GM19193 (cell line): ENCODE results near the gene NPAS1.

Source experiments
- POLR2A ChIP-seq: IDR thresholded peaks from 4 replicates; pipeline ENCODE4 v1.6.1; 2011; ENCODE audit not compliant: insufficient read depth, insufficient read length; ENCODE audit errors: extremely low read depth

The NPAS1 gene, protein sequence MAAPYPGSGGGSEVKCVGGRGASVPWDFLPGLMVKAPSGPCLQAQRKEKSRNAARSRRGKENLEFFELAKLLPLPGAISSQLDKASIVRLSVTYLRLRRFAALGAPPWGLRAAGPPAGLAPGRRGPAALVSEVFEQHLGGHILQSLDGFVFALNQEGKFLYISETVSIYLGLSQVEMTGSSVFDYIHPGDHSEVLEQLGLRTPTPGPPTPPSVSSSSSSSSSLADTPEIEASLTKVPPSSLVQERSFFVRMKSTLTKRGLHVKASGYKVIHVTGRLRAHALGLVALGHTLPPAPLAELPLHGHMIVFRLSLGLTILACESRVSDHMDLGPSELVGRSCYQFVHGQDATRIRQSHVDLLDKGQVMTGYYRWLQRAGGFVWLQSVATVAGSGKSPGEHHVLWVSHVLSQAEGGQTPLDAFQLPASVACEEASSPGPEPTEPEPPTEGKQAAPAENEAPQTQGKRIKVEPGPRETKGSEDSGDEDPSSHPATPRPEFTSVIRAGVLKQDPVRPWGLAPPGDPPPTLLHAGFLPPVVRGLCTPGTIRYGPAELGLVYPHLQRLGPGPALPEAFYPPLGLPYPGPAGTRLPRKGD

DNA sequence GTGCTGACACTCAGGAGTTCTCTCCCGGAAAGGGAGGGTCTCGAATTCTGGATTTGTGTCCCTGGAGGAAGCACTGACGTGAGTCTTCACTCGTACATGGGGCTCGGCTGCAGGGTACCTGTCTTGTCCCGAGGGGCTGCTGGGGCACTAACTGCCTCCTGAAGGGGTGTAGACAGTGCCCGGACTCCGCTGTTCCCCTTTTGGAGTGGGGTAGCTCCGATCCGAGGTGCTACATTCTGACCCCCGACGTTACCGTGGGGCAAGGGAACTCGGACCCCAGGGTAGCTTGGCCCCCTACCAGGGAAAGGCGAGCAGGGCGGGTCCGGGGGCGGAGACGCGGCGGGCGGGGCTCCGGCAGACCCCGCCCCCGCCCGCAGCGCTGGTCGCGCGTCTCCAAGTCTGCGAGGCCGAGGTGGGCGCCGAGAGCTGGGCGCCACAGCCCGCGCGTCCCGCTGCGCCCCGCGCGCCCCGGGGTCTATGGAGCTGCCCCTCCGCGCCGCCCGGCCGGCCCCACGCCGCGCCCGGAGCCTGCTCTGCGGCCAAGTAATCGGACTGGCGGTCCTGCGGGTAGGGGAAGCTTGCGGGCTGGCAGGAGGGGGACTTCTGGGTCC, at the start of gene NPAS1:
NPAS1 (plus strand) TSS at position 407 of the 611 bp plus-strand sequence. CDS start 1,211 bp downstream, outside the sequence.
- TF ChIP-seq POLR2A, result no peak

DNA sequence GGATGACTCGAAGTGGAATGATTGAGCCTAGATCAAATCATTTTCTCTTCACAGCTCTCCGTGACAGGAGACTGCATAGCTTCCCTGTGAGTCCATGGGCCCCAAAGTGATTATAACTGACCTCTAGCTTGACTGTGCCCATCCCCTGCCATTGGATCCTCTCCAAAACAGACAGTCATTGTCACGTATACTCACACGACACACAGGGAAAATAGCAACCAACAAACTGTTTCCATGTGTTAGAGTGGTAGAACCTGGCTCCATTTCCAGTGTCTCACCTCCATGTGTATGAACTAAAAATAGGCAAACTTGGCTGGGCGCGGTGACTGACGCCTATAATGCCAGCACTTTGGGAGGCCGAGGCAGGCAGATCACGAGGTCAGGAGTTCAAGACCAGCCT, 48.8 kb upstream of the NPAS1 start:
- no peak for TF ChIP-seq POLR2A

DNA sequence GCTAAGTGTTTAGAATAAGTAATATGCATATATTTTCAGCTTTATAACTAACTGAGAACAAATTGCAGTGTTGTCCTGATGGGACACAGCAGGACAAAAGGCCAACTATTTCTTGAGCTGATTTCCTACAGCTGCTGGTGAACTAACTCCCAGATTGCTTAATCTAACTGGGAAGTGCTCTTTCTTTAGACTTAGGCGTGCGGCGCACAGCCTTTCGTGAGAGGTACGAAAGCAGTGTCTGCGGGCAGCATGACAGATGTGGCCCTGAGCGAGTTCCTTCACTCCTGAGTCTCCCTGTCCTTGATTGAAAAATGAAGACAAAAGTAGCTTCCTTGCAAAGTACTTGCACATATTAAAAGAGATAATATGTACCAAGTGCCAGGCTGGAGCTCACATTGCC, 47.3 kb upstream of the NPAS1 start:
- no peak for TF ChIP-seq POLR2A

DNA sequence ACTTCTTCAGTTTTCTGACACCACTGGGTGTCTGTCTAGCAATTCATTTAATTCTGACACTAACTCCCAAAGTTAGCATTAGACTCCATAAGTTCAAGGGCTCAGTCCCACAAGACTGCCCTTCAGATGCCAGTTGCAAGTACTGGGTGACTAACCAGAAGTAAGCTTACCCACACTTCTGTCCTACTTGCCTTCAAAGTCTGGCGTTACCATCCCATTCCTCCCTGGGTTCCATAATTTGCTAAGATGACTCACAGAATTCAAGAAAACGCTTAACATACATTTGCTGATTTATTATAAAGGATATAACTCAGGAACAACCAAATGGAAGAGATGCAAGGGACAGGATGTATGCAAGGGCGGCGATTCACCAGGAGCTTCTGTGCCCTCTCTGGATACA, 45.5 kb upstream of the NPAS1 start:
- no peak for TF ChIP-seq POLR2A

DNA sequence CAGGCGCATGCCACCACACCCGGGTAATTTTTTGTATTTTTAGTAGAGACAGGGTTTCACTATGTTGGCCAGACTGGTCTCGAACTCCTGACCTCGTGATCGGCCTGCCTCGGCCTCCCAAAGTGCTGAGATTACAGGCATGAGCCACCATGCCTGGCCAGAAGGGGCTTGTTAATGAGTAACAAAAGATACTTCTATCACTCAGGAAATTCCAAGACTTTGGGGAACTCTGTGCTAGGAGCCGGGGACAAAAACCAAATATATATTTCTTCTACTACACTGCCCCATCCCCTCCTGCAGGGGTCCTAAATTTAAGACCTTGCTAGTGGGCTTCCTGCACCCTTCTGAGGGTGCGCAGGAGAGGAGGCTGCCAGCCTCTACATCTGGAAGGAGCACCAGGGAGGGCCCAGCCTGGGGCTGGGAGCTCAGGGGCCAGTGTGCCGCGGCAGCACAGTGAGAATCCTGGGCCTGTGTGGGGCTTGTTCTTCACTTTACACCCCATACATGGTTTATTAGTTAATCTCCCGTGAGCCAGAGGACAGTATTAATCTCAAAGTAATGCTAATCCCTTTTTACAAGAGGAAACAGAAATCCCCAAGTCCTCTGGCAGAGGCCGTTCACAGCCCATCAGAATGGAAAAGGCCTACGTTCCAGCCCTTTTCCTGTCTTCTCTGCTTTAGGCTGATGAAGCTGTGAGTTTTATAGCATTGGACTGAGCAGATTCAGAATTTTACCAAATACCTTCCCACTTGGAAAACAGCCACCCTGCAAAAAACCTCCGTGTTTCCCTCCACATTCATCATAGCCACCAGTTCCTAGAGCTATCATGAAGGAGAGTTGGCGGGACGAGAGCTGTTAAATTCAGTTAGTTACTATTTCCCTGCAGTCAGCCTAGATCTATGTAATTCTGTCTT, 44.4 kb upstream of the NPAS1 start:
- TF ChIP-seq POLR2A, result no peak

DNA sequence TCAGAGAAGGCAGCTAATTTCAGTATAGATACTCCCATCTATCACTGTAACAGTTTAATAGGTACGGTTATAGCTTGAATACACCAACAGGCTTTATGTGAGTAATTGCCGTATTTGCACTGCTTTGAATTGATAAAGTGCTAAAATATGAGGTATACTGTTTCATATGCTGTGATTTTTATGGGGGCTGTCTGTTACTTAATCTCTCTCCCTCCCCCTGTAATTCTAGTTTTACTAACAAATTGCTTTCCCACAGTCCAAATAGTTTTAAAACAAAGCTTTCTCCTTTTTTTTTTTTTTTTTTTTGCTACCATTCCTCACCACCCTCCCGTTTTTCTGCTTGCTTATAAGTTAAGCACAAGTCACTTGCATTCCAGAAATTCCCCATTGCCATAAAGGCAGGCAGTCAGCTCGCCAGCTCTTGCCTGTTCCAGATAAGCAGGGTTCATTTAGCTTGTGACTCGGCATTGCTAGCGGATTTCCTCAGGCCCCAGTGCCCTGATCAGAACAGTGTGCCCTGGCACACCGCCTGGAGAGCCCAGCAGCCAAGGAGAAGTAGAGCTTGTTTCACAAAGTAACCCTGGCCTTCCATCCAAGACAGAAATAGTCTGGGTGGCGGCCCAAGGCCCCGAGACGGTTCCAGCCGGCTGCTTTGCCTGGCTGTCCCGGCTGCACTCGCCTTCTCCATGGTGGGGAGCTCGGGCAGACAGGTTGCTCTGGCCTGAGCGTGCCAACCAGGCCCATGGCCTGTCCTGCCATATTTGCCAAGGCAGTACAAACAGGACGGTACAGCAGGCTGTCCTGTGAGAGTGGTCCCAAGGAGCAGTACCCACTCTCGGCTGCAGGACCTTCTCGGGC, 43.5 kb upstream of the NPAS1 start:
- TF ChIP-seq POLR2A, result no peak

DNA sequence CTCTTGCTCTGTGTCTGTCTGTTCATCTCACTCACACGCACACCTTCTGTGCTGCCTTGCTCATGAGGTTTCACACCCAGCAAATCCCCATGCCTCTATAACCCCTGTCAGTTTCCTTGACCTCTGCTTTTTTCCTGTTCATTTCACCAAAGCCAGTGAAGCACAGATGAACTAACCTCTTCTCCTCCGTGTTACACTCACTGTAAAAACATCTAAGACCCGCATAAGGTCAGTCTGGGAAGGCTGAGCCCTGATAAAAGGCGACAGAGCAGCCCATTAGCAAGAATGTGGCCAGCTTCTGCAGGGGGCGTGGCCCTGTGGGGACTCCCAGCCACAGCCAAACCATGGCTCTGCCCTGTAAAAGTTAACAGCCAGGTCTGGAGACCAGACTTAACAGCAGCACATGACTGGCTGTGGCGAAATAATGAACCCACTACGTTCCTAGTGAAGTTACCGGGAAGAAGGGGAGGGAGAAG, 42.8 kb upstream of the NPAS1 start:
- TF ChIP-seq POLR2A, result no peak

DNA sequence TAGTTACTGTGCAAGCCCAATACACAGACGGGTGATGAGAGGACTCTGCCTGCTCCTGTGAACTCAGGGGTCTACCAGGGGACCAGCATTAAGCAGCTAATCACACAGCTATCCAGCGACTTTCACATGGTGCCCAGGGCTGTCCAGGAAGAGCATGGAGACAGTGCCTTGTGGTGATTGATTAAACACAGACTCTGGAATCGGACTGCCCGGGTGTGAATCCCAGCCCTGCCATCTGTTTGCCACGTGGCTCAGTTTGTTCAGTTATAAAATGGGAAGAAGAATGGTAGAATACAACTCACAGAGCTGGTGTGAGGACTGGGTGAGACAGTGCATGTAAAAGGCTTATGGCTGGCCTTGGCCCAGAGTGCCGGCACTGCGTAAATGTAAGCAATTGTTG, 42.1 kb upstream of the NPAS1 start:
- TF ChIP-seq POLR2A, result no peak

DNA sequence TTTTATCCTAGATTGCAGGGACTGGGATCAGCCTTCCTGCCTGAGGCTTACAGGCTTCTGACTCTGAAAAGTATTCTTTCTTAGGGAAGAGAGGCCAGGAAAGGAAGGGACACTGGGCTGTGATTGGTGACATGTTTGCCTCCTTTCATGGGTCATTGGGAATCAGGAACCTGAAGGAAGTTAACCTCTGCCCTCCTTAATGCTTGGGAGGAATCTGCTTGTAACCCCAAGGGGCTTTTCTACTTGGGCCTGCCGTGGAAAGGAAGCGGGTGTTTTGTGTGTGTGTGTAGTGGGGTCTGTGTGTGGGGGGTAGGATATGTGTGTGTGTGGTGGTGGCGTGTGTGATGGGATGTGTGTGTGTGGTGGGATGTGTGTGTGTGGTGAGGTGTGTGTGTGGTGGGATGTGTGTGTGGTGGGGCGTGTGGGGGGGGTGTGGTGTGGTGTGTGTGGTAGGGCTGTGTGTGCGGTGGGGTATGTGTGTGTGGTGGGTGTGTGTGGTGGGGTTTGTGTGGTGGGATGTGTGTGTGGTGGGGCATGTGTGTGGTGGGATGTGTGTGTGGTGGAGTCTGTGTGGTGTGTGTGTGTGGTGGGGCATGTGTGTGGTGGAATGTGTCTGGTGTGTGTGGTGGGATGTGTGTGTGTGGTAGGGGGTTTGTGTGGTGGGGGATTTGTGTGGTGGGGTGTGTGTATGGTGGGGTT, 41.3 kb upstream of the NPAS1 start:
- no peak for TF ChIP-seq POLR2A

DNA sequence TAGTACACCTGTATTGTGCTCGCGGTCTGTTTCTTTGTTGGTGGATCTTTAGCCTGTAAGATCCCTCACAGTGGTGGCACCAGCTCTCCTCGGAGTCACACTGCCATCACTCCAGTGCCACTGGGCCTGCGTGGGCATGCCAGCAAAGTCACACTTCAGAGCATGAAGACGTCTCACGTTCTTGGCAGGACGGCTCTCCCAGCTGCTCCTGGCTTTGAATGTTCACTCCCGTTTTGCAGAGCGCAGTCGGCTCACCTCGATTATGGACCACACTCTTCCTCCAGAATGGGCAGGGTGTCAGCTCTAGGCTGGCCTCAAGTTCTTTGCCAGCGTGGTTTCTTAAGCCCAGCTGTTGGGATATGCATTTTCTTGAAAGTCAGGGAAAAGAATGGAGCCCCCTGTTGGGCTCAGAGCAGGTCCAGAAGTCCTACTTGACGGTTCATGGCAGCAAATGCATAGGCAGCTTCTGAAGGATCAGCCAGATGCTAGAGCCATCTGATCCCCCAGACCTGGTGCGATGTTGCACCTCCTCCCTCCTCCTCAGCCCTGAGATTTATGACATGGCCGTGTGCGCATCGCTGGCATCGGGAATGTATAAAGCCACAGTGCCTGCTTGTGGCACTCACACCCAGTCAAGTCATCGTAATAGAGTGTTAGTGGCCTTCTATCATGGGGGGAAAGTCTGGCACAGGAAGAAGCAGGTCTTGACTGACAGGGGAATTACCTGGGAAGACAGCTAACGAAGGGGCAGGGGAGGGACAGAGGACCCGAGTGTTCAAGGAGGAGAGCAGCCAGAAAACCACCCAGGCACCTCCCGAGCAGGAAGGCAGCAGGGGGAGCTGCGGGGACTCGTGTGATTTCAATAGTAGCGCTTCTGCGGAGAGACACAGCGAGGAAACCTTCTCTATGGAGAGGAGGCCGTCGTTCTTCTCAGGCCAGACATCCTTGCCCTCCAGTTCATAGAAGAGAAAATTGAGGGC, 40.2 kb upstream of the NPAS1 start:
- no peak for TF ChIP-seq POLR2A

DNA sequence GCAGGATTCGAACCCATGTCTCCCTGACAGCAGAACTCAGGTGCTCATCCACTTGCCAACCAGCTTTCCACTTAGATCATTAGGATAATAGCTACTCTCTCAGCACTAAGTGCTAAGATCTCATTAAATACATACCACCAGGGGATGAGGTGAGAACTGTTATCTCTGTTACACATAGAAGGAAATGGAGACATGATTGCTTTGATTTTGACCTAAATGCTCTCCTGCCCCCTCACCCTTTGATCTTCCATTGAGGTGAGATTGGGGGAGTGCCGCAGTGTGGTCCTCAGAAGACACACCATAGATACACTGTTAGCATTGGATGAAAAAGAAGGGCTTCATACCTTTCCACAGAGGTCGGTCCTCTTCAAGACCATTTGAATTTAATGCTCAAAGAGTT, 38.9 kb upstream of the NPAS1 start:
- TF ChIP-seq POLR2A, result no peak

DNA sequence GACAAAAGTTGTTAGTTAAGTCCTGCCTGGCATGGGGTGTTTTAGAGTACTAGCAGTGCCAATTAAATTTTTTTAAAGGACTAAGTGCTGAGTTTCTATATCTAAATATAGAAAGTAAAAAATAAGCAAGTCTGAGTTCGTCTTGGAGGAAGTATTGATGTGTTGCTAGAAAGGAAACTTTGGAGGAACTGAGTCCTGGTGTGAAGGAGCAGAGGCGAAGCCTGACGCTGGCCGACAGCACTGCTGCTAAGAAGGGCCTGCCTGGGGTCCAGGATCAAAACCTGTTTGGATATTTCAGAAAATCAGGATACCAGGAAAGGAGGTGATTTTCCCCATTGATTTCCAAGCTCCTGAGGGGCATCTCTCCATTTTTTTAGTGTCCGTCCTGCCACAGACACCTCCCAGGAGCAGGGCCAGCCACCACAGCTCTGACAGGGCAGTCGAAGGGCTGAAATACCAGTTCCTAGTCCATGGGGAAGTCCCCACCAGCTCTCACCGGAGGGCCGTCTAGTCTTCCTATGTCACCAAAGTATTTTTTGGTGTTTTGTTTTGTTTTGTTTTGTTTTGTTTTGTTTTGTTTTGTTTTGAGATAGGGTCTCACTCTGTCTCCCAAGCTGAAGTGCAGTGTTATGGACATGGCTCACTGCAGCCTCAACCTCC, 38.2 kb upstream of the NPAS1 start:
- no peak for TF ChIP-seq POLR2A
